ENCODE results near the gene LPIN1. TPM values are rescaled to one million over a fixed set of nuclear protein-coding genes. Genes with fewer than 3 reads are reported as not detected.

Gene LPIN1, protein sequence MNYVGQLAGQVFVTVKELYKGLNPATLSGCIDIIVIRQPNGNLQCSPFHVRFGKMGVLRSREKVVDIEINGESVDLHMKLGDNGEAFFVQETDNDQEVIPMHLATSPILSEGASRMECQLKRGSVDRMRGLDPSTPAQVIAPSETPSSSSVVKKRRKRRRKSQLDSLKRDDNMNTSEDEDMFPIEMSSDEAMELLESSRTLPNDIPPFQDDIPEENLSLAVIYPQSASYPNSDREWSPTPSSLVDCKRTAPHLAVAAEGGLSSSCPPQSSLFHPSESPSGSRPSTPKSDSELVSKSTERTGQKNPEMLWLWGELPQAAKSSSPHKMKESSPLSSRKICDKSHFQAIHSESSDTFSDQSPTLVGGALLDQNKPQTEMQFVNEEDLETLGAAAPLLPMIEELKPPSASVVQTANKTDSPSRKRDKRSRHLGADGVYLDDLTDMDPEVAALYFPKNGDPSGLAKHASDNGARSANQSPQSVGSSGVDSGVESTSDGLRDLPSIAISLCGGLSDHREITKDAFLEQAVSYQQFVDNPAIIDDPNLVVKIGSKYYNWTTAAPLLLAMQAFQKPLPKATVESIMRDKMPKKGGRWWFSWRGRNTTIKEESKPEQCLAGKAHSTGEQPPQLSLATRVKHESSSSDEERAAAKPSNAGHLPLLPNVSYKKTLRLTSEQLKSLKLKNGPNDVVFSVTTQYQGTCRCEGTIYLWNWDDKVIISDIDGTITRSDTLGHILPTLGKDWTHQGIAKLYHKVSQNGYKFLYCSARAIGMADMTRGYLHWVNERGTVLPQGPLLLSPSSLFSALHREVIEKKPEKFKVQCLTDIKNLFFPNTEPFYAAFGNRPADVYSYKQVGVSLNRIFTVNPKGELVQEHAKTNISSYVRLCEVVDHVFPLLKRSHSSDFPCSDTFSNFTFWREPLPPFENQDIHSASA
- total RNA-seq (35.3 and 42.6 TPM in 2 replicates), polyA plus RNA-seq (34.5 and 45.8 TPM in 2 replicates)

DNA sequence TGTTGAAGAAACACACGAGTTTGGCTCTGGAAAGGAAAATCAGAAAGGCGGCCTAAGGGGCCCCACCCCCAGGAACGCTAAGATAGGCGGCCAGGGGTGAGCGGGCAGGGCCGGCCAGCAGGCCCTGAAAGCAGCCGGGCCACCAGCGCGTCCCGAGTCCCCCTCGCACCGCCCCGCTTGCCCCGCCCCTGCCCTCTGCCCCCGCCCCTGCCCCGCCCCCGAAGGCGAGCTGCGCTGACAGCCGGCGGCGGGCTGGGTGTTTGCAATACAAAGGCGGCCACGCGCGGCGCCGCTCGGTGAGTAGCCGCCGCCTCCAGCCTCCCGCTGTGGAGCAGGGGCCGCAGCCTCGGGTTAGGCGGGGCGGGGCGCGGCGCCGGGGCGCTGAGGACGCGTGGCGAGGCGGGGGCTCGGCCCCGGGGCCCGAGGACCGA, at the start of gene LPIN1:
LPIN1 (plus strand) TSS at position 257 of the 431 bp plus-strand sequence. CDS start 18,910 bp downstream, outside the sequence.
- no peaks in the 10 kb centered on the region for H3K9me3 ChIP-seq (ENCODE audit: low read depth)
- no peaks in the 10 kb centered on the region for H3K9me2 ChIP-seq (replicated peaks; ENCODE audit: insufficient read depth)
- peaks cover 38% of the 10 kb centered on the region for H3K4me1 ChIP-seq (ENCODE audit: insufficient read depth)
- peak within 1 kb of the TSS; percentile 90 for H2AFZ ChIP-seq
- peak within 1 kb of the TSS; percentile 94 for H3K27ac ChIP-seq
- H3K36me3 ChIP-seq (replicated peaks; ENCODE audit: insufficient read depth, low read depth): no peaks in the 10 kb centered on the region
- 0% methylated on average over 31 of the region's 49 CpGs for WGBS (ENCODE audit: low lambda C conversion rate, missing lambda C conversion rate)
- H3K4me3 ChIP-seq: peak within 1 kb of the TSS; percentile 75
- TF ChIP-seq, protein P1, sequence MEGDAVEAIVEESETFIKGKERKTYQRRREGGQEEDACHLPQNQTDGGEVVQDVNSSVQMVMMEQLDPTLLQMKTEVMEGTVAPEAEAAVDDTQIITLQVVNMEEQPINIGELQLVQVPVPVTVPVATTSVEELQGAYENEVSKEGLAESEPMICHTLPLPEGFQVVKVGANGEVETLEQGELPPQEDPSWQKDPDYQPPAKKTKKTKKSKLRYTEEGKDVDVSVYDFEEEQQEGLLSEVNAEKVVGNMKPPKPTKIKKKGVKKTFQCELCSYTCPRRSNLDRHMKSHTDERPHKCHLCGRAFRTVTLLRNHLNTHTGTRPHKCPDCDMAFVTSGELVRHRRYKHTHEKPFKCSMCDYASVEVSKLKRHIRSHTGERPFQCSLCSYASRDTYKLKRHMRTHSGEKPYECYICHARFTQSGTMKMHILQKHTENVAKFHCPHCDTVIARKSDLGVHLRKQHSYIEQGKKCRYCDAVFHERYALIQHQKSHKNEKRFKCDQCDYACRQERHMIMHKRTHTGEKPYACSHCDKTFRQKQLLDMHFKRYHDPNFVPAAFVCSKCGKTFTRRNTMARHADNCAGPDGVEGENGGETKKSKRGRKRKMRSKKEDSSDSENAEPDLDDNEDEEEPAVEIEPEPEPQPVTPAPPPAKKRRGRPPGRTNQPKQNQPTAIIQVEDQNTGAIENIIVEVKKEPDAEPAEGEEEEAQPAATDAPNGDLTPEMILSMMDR (IDR thresholded peaks at IDR 0.05; ENCODE audit: poor library complexity): peak; percentile 17
- no peak for TF ChIP-seq EZH2phosphoT487 (IDR thresholded peaks at IDR 0.05; ENCODE audit: low read depth, severe bottlenecking, unreplicated experiment)
- H4K20me1 ChIP-seq (ENCODE audit: insufficient read depth, poor library complexity, severe bottlenecking): peaks cover 40% of the 10 kb centered on the region
- H3K4me2 ChIP-seq: peak within 1 kb of the TSS; percentile 90
- DNase-seq (ENCODE audit: low spot score): peak; percentile 97
- H3K27me3 ChIP-seq: no peaks in the 10 kb centered on the region
- peaks cover 50% of the 10 kb centered on the region for H3K79me2 ChIP-seq

DNA sequence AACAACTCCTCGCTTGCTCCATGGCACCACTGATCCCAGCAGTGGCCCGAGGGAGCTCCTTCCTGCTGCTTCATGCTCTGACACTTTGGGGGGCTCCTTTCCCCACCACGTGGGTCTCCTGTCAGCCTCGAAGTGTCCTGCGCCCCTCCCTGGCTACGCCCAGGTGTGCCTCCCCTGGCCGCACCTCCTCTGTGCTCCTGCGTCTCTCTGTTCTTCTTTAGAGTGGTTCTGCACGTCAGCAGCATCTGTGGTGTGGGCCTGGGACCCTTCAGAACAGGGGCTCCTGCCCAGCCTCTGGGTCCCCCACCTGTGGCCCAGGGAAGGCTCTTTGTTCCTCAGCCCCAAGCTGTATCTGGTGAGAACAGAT, 49.7 kb upstream of the LPIN1 start:
- no peaks in the 10 kb centered on the region for H3K9me2 ChIP-seq (replicated peaks; ENCODE audit: insufficient read depth)
- H3K79me2 ChIP-seq: no peaks in the 10 kb centered on the region
- DNase-seq (ENCODE audit: low spot score): no peak
- no peaks in the 10 kb centered on the region for H3K36me3 ChIP-seq (replicated peaks; ENCODE audit: insufficient read depth, low read depth)
- H3K4me2 ChIP-seq: no peak overlapping the region
- WGBS (ENCODE audit: low lambda C conversion rate, missing lambda C conversion rate): 87% methylated on average over 9 of the region's 9 CpGs
- peaks cover 13% of the 10 kb centered on the region for H3K4me1 ChIP-seq (ENCODE audit: insufficient read depth)
- TF ChIP-seq EZH2 (IDR thresholded peaks at IDR 0.05; ENCODE audit: borderline replicate concordance) (no peak), EZH2phosphoT487 (IDR thresholded peaks at IDR 0.05; ENCODE audit: low read depth, severe bottlenecking, unreplicated experiment) (no peak)
- TF ChIP-seq, protein P1 (IDR thresholded peaks at IDR 0.05; ENCODE audit: poor library complexity): no peak
- no peaks in the 10 kb centered on the region for H3K9me3 ChIP-seq (ENCODE audit: low read depth)
- H3K27me3 ChIP-seq: no peaks in the 10 kb centered on the region
- no peak overlapping the region for H2AFZ ChIP-seq
- H3K4me3 ChIP-seq: no peak overlapping the region
- peak overlapping the region; percentile 89 for H3K27ac ChIP-seq
- H4K20me1 ChIP-seq (ENCODE audit: insufficient read depth, poor library complexity, severe bottlenecking): no peaks in the 10 kb centered on the region

GRCh38 chr2:11697103-11697871, 49.1 kb upstream of the LPIN1 start:
- Histone ChIP-seq H3K9me3 (ENCODE audit: low read depth) (no peaks in the 10 kb centered on the region), H4K20me1 (ENCODE audit: insufficient read depth, poor library complexity, severe bottlenecking) (no peaks in the 10 kb centered on the region), H3K36me3 (replicated peaks; ENCODE audit: insufficient read depth, low read depth) (no peaks in the 10 kb centered on the region), H3K27ac (peak overlapping the region; percentile 89), H3K4me2 (no peak overlapping the region), H3K4me3 (no peak overlapping the region), H3K4me1 (ENCODE audit: insufficient read depth) (peaks cover 13% of the 10 kb centered on the region), H3K27me3 (no peaks in the 10 kb centered on the region), H2AFZ (no peak overlapping the region), H3K79me2 (no peaks in the 10 kb centered on the region), H3K9me2 (replicated peaks; ENCODE audit: insufficient read depth) (no peaks in the 10 kb centered on the region)
- 78% methylated on average over 16 of the region's 16 CpGs for WGBS (ENCODE audit: low lambda C conversion rate, missing lambda C conversion rate)
- TF ChIP-seq, protein P1 (IDR thresholded peaks at IDR 0.05; ENCODE audit: poor library complexity): no peak
- TF ChIP-seq EZH2phosphoT487 (IDR thresholded peaks at IDR 0.05; ENCODE audit: low read depth, severe bottlenecking, unreplicated experiment) (no peak), EZH2 (IDR thresholded peaks at IDR 0.05; ENCODE audit: borderline replicate concordance) (no peak)
- DNase-seq (ENCODE audit: low spot score): peak; percentile 26
